ENCODE data around the gene IFI27L2. TPM values are rescaled to one million over a fixed set of nuclear protein-coding genes. Genes with fewer than 3 reads are reported as not detected.
"Not testable (repeated sequence)": the region's sequence is repeated elsewhere in the genome, so short reads cannot be mapped to it uniquely, and the experiment has no call there.

The IFI27L2 gene
- total RNA-seq, 6 experiments from 2014 or later: 1.8 to 7.9 (median 4.1) TPM; not detected in 1

DNA sequence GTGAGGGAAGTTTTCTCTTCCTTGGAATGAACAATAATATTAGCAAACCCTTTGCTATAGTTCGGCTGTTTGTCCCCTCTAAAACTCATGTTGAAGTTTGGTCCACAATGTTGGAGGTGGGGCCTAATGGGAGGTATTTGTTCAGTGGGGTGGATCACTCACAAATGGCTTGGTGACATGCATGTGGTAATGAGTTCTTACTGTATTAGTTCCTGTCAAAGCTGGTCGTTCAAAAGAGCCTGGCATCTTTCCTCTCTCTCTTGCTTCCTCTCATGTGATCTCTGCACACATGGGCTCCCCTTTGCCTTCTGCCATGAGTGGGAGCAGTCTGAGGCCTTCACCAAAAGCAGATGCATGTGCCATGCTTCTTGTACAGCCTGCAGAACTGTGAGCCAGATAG is 31.7 kb upstream of the IFI27L2 start:
- TF ChIP-seq POLR2A (IDR thresholded peaks at IDR 0.05): no peak
- TF ChIP-seq, protein P1, sequence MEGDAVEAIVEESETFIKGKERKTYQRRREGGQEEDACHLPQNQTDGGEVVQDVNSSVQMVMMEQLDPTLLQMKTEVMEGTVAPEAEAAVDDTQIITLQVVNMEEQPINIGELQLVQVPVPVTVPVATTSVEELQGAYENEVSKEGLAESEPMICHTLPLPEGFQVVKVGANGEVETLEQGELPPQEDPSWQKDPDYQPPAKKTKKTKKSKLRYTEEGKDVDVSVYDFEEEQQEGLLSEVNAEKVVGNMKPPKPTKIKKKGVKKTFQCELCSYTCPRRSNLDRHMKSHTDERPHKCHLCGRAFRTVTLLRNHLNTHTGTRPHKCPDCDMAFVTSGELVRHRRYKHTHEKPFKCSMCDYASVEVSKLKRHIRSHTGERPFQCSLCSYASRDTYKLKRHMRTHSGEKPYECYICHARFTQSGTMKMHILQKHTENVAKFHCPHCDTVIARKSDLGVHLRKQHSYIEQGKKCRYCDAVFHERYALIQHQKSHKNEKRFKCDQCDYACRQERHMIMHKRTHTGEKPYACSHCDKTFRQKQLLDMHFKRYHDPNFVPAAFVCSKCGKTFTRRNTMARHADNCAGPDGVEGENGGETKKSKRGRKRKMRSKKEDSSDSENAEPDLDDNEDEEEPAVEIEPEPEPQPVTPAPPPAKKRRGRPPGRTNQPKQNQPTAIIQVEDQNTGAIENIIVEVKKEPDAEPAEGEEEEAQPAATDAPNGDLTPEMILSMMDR (IDR thresholded peaks at IDR 0.05): no peak
- 9% methylated on average over 1 of the region's 2 CpGs for WGBS (ENCODE audit: insufficient coverage, low coverage, low lambda C conversion rate, missing lambda C conversion rate)
- H3K36me3 ChIP-seq: no peaks in the 10 kb centered on the region
- ATAC-seq (no peak), DNase-seq (no peak)
- intact Hi-C loops (cut with DNase I): no loop called here
- no peaks in the 10 kb centered on the region for H3K27me3 ChIP-seq
- H3K4me3 ChIP-seq: no peak overlapping the region
- H3K27ac ChIP-seq: no peak overlapping the region
- H3K4me1 ChIP-seq: no peaks in the 10 kb centered on the region
- H3K9me3 ChIP-seq: no peaks in the 10 kb centered on the region

DNA sequence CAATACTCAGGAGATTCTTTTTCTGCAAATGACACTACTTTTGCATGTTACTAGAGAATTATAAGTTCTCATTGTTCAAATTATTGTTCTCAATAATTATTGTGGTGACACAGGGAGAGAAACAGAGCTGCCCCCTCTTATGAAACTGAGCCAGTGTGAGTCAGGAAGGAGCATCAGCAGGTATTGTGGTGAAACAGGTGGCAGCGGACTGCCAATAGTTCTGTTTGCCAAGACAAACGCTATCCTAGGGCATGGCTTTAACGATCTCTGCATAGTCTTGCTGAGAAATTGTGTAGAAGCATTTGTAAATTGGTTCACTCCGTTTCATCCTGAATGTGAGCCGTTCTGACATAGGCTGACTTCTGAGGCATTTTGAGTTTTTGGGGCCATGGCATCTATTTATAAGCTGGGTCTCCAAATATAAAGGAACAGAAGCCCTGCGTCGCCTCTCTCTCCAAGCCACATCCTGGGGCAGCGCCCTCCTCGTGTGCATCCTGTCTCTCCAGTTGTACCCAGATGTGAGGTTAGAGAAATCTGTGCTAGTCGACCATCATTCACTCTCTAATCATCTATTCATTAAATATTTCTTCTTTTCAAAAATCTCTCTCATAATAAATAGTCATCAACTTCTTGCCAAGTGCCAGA is 29.0 kb upstream of the IFI27L2 start:
- WGBS (ENCODE audit: insufficient coverage, low coverage, low lambda C conversion rate, missing lambda C conversion rate): 29% methylated on average over 8 of the region's 10 CpGs
- Histone ChIP-seq H3K9me3 (no peaks in the 10 kb centered on the region), H3K27me3 (no peaks in the 10 kb centered on the region), H3K4me3 (no peak overlapping the region), H3K36me3 (no peaks in the 10 kb centered on the region), H3K4me1 (no peaks in the 10 kb centered on the region), H3K27ac (no peak overlapping the region)
- TF ChIP-seq, protein P1 (IDR thresholded peaks at IDR 0.05): no peak
- TF ChIP-seq POLR2A (IDR thresholded peaks at IDR 0.05): no peak
- no peak for DNase-seq
- intact Hi-C loops (cut with DNase I): no loop called here
- peak; percentile 33 to 91 (median 66) for ATAC-seq

DNA sequence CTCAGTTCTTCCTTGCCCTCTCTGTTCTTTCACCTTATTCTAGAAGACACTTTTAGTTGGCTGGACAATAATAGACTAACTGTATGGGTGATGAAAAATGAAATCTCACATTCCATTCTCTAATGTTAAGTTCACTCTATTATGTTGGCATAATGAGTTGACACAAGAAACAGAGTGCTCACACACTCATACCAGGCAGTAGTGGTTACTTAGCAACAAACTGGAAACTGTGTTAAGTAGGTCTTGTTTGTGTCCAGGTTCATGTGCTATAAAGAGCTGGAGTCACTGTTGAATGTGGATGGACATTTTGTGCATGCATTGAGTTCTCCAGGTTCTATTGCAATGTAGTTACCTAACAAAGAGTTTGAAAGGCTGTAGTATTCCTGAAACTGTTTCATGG is 27.8 kb upstream of the IFI27L2 start:
- ATAC-seq (no peak), DNase-seq (no peak)
- no peaks in the 10 kb centered on the region for H3K27me3 ChIP-seq
- no peak overlapping the region for H3K4me3 ChIP-seq
- intact Hi-C loops (cut with DNase I): no loop called here
- TF ChIP-seq, protein P1 (IDR thresholded peaks at IDR 0.05): no peak
- TF ChIP-seq POLR2A (IDR thresholded peaks at IDR 0.05): no peak
- H3K36me3 ChIP-seq: no peaks in the 10 kb centered on the region
- H3K27ac ChIP-seq: no peak overlapping the region
- H3K9me3 ChIP-seq: no peaks in the 10 kb centered on the region
- no peaks in the 10 kb centered on the region for H3K4me1 ChIP-seq

DNA sequence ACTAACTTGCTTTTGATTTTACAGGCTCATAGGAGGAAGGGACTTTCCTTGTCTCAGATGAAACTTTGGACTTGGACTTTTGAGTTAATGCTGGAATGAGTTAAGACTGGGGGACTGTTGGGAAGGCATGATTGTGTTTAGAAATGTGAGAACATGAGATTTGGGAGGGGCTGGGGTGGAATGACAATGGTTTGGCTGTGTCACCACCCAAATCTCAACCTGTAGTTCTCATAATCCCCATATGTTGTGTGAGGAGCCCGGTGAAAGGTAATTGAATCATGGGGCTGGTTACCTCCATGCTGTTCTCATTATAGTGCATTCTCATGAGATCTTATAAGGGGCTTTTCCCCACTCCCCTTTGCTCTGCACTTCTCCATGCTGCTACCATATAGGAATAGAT is 26.7 kb upstream of the IFI27L2 start:
- H3K27me3 ChIP-seq; DNase-seq; H3K4me1 ChIP-seq; H3K36me3 ChIP-seq; ATAC-seq; H3K4me3 ChIP-seq; H3K9me3 ChIP-seq; intact Hi-C loops (cut with DNase I); H3K27ac ChIP-seq: not testable (repeated sequence)
- WGBS (ENCODE audit: insufficient coverage, low coverage, low lambda C conversion rate, missing lambda C conversion rate): no CpG with 5 or more reads among the region's 1 CpG

DNA sequence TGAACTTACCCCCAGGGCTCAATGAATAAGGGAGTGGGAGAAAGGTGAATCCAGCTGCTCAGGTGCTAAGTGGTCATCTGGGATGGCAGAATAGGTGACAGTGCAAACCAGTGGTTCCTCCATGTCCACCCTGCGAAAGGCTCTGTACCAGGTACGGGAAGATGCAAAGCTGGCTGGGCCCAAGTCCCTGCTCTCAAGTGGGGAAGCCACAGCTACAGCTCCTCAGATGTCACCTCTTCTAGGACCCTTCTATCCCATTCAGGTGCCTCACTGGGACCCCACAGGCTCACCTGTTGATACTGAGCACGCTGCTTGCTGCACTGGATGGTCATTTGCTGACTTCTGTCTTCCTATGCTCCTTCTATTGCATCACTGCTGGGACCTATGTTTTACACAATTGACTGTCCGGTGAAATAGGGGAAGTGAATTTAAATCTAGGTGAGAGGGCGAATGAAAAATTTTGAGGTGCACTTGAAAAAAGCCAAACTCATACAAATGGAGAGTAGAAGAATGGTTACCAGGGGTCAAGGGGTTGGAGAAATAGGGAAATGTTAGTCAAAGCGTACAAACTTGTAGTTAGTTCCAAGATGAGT is 24.4 kb upstream of the IFI27L2 start:
- no peaks in the 10 kb centered on the region for H3K36me3 ChIP-seq
- ATAC-seq: no peak
- no peak for DNase-seq
- H3K4me1 ChIP-seq: no peaks in the 10 kb centered on the region
- no peaks in the 10 kb centered on the region for H3K27me3 ChIP-seq
- intact Hi-C loops (cut with DNase I): no loop called here
- no peak overlapping the region for H3K27ac ChIP-seq
- WGBS (ENCODE audit: insufficient coverage, low coverage, low lambda C conversion rate, missing lambda C conversion rate): 82% methylated on average over 5 of the region's 6 CpGs
- TF ChIP-seq, protein P1 (IDR thresholded peaks at IDR 0.05): no peak
- no peak for TF ChIP-seq POLR2A (IDR thresholded peaks at IDR 0.05)
- H3K9me3 ChIP-seq: no peaks in the 10 kb centered on the region
- H3K4me3 ChIP-seq: no peak overlapping the region
